ENCODE measurements around the gene CEP41.

DNA sequence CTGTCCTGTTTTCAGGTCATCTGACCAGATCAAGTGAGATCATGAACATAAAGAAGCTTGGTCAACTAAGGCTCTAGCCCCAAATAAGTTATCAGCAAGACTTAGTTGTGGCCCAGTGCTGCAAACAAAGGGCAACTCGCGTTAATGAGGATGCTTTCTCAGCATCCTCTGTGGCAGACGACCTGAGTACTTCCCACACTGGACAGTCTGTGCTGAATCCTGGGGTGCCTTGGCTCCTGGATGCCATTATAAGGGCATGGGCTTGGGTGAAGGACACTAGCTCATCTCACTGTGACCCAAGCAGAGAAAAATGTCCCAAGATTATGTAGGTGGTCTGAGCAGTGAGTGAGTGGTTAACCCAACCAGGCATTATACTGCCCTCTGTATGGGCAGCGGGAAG, 82.3 kb downstream of the CEP41 start:
- TF ChIP-seq, protein P1, sequence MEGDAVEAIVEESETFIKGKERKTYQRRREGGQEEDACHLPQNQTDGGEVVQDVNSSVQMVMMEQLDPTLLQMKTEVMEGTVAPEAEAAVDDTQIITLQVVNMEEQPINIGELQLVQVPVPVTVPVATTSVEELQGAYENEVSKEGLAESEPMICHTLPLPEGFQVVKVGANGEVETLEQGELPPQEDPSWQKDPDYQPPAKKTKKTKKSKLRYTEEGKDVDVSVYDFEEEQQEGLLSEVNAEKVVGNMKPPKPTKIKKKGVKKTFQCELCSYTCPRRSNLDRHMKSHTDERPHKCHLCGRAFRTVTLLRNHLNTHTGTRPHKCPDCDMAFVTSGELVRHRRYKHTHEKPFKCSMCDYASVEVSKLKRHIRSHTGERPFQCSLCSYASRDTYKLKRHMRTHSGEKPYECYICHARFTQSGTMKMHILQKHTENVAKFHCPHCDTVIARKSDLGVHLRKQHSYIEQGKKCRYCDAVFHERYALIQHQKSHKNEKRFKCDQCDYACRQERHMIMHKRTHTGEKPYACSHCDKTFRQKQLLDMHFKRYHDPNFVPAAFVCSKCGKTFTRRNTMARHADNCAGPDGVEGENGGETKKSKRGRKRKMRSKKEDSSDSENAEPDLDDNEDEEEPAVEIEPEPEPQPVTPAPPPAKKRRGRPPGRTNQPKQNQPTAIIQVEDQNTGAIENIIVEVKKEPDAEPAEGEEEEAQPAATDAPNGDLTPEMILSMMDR (IDR thresholded peaks at IDR 0.05; ENCODE audit: low read depth, low read length, missing input control) = no peak
- no peak for TF ChIP-seq RAD21 (IDR thresholded peaks at IDR 0.05)
- TF ChIP-seq, protein P2, sequence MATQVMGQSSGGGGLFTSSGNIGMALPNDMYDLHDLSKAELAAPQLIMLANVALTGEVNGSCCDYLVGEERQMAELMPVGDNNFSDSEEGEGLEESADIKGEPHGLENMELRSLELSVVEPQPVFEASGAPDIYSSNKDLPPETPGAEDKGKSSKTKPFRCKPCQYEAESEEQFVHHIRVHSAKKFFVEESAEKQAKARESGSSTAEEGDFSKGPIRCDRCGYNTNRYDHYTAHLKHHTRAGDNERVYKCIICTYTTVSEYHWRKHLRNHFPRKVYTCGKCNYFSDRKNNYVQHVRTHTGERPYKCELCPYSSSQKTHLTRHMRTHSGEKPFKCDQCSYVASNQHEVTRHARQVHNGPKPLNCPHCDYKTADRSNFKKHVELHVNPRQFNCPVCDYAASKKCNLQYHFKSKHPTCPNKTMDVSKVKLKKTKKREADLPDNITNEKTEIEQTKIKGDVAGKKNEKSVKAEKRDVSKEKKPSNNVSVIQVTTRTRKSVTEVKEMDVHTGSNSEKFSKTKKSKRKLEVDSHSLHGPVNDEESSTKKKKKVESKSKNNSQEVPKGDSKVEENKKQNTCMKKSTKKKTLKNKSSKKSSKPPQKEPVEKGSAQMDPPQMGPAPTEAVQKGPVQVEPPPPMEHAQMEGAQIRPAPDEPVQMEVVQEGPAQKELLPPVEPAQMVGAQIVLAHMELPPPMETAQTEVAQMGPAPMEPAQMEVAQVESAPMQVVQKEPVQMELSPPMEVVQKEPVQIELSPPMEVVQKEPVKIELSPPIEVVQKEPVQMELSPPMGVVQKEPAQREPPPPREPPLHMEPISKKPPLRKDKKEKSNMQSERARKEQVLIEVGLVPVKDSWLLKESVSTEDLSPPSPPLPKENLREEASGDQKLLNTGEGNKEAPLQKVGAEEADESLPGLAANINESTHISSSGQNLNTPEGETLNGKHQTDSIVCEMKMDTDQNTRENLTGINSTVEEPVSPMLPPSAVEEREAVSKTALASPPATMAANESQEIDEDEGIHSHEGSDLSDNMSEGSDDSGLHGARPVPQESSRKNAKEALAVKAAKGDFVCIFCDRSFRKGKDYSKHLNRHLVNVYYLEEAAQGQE (IDR thresholded peaks at IDR 0.05) = no peak
